Activated T-cell treated with anti-CD3 and anti-CD28 coated beads, Interleukin-2, amount 50 U/mL, for 4 hours (primary cell): ENCODE data around the gene MRPS7. TPM values are rescaled to one million over a fixed set of nuclear protein-coding genes. Genes with fewer than 3 reads are reported as not detected.

Source experiments
- ATAC-seq, 2 donors: fragments of 200-7000 bp; cut with Tn5 transposase; one replicate each; pipeline ENCODE4 v1.10.0; 2021
- DNase-seq: peaks from one replicate; pipeline ENCODE4 v3.0.0-alpha.2; 2020
- H3K27me3 Mint-ChIP-seq: one replicate; pipeline ENCODE4 v1.8.0; 2021; ENCODE audit warnings: low read depth, mixed read lengths
- H3K36me3 Mint-ChIP-seq: one replicate; pipeline ENCODE4 v1.8.0; 2022; ENCODE audit warnings: mixed read lengths; ENCODE audit not compliant: insufficient read depth
- H3K4me1 Mint-ChIP-seq: one replicate; pipeline ENCODE4 v1.8.0; 2021; ENCODE audit warnings: low read depth, mixed read lengths
- H3K4me3 Mint-ChIP-seq: one replicate; pipeline ENCODE4 v1.8.0; 2021; ENCODE audit warnings: mild to moderate bottlenecking, moderate library complexity, mixed read lengths
- H3K9me3 Mint-ChIP-seq: one replicate; pipeline ENCODE4 v1.8.0; 2021; ENCODE audit warnings: mixed read lengths
- total RNA-seq, 3 donors: library from RNA; stranded (reverse); gene quantifications; one replicate each; pipeline ENCODE4 v1.2.1, GENCODE V29; 2021

Gene MRPS7
- 100 to 1,000 TPM; 131 to 167 (median 160) TPM for total RNA-seq

GRCh38 chr17:75261336-75262111, at the start of gene MRPS7, which contains the start of gene GGA3:
Gene MRPS7 (plus strand): TSS chr17:75261879. CDS start chr17:75261901, 22 bp downstream.
Gene GGA3 (minus strand): TSS chr17:75261606. CDS start chr17:75261587, 19 bp downstream.
- ATAC-seq (peak; percentile 87 to 89), DNase-seq (peak; percentile 94)
- Mint-ChIP-seq H3K4me3 (peak within 1 kb of the TSS; percentile 91), H3K27me3 (no peaks in the 10 kb centered on the region), H3K36me3 (peaks cover 14% of the 10 kb centered on the region), H3K9me3 (no peaks in the 10 kb centered on the region), H3K4me1 (peaks cover 50% of the 10 kb centered on the region)

GRCh38 chr17:75218131-75218530, 43.5 kb upstream of the MRPS7 start:
- Mint-ChIP-seq H3K4me3 (no peak overlapping the region), H3K9me3 (no peaks in the 10 kb centered on the region), H3K4me1 (peaks cover 2% of the 10 kb centered on the region), H3K36me3 (peaks cover 32% of the 10 kb centered on the region), H3K27me3 (no peaks in the 10 kb centered on the region)
- ATAC-seq (no peak), DNase-seq (no peak)

GRCh38 chr17:75219815-75220214, 41.9 kb upstream of the MRPS7 start:
- Mint-ChIP-seq H3K4me1 (peaks cover 2% of the 10 kb centered on the region), H3K4me3 (no peak overlapping the region), H3K27me3 (no peaks in the 10 kb centered on the region), H3K9me3 (no peaks in the 10 kb centered on the region), H3K36me3 (peaks cover 34% of the 10 kb centered on the region)
- no peak for DNase-seq
- no peak for ATAC-seq

GRCh38 chr17:75225016-75225415, 36.7 kb upstream of the MRPS7 start:
- no peak for ATAC-seq
- H3K4me3 Mint-ChIP-seq = no peak overlapping the region
- H3K9me3 Mint-ChIP-seq = no peaks in the 10 kb centered on the region

GRCh38 chr17:75227729-75228128, 34.0 kb upstream of the MRPS7 start:
- Mint-ChIP-seq H3K27me3 (no peaks in the 10 kb centered on the region), H3K4me3 (no peak overlapping the region), H3K4me1 (no peaks in the 10 kb centered on the region), H3K36me3 (peaks cover 26% of the 10 kb centered on the region), H3K9me3 (no peaks in the 10 kb centered on the region)
- ATAC-seq = no peak
- no peak for DNase-seq

More at GRCh38 chr17:75225016-75225415, 36.7 kb upstream of the MRPS7 start:
- no peak for DNase-seq
- peaks cover 2% of the 10 kb centered on the region for H3K4me1 Mint-ChIP-seq
- peaks cover 20% of the 10 kb centered on the region for H3K36me3 Mint-ChIP-seq
- no peaks in the 10 kb centered on the region for H3K27me3 Mint-ChIP-seq

GRCh38 chr17:75228305-75228704, 33.4 kb upstream of the MRPS7 start:
- DNase-seq (no peak), ATAC-seq (no peak)
- H3K4me1 Mint-ChIP-seq = no peaks in the 10 kb centered on the region
- no peak overlapping the region for H3K4me3 Mint-ChIP-seq
- H3K36me3 Mint-ChIP-seq = peaks cover 23% of the 10 kb centered on the region
- no peaks in the 10 kb centered on the region for H3K9me3 Mint-ChIP-seq
- no peaks in the 10 kb centered on the region for H3K27me3 Mint-ChIP-seq

- no peak for ATAC-seq
- Mint-ChIP-seq H3K4me1 (no peaks in the 10 kb centered on the region), H3K36me3 (peaks cover 23% of the 10 kb centered on the region), H3K4me3 (no peak overlapping the region), H3K9me3 (no peaks in the 10 kb centered on the region), H3K27me3 (no peaks in the 10 kb centered on the region)
- no peak for DNase-seq
Observed at GRCh38 chr17:75228847-75229246, 32.8 kb upstream of the MRPS7 start.

GRCh38 chr17:75231071-75231470, 30.6 kb upstream of the MRPS7 start:
- ATAC-seq = no peak
- Mint-ChIP-seq H3K27me3 (no peaks in the 10 kb centered on the region), H3K36me3 (peaks cover 25% of the 10 kb centered on the region), H3K9me3 (no peaks in the 10 kb centered on the region), H3K4me3 (no peak overlapping the region), H3K4me1 (no peaks in the 10 kb centered on the region)
- DNase-seq = no peak

- H3K4me1 Mint-ChIP-seq = no peaks in the 10 kb centered on the region
- no peak for DNase-seq
- no peaks in the 10 kb centered on the region for H3K9me3 Mint-ChIP-seq
- H3K36me3 Mint-ChIP-seq = peaks cover 30% of the 10 kb centered on the region
- no peak overlapping the region for H3K4me3 Mint-ChIP-seq
- no peaks in the 10 kb centered on the region for H3K27me3 Mint-ChIP-seq
- ATAC-seq = no peak
Observed at GRCh38 chr17:75231741-75232464, 29.8 kb upstream of the MRPS7 start.

- Mint-ChIP-seq H3K27me3 (no peaks in the 10 kb centered on the region), H3K4me1 (no peaks in the 10 kb centered on the region), H3K4me3 (no peak overlapping the region), H3K9me3 (no peaks in the 10 kb centered on the region), H3K36me3 (peaks cover 33% of the 10 kb centered on the region)
- no peak for ATAC-seq
- no peak for DNase-seq
Observed at GRCh38 chr17:75232786-75233185, 28.9 kb upstream of the MRPS7 start.

- Mint-ChIP-seq H3K9me3 (no peaks in the 10 kb centered on the region), H3K36me3 (peaks cover 39% of the 10 kb centered on the region), H3K27me3 (no peaks in the 10 kb centered on the region), H3K4me1 (peaks cover 24% of the 10 kb centered on the region), H3K4me3 (no peak overlapping the region)
- ATAC-seq (no peak), DNase-seq (no peak)
Observed at GRCh38 chr17:75237100-75238014, 24.3 kb upstream of the MRPS7 start.

GRCh38 chr17:75238020-75238580, 23.6 kb upstream of the MRPS7 start:
- ATAC-seq = no peak
- Mint-ChIP-seq H3K9me3 (no peaks in the 10 kb centered on the region), H3K4me1 (peaks cover 31% of the 10 kb centered on the region)

GRCh38 chr17:75238684-75239191, 22.9 kb upstream of the MRPS7 start:
- Mint-ChIP-seq H3K36me3 (peaks cover 47% of the 10 kb centered on the region), H3K27me3 (no peaks in the 10 kb centered on the region), H3K4me1 (peaks cover 37% of the 10 kb centered on the region), H3K9me3 (no peaks in the 10 kb centered on the region), H3K4me3 (peak overlapping the region; percentile 27)
- DNase-seq (peak; percentile 51), ATAC-seq (peak; percentile 70 to 74)

More at GRCh38 chr17:75238020-75238580, 23.6 kb upstream of the MRPS7 start:
- DNase-seq = no peak
- no peak overlapping the region for H3K4me3 Mint-ChIP-seq
- H3K36me3 Mint-ChIP-seq = peaks cover 41% of the 10 kb centered on the region
- no peaks in the 10 kb centered on the region for H3K27me3 Mint-ChIP-seq
